HEK293 (cell line): ENCODE results near the gene SHC3.

Source experiments
- ZBTB8A ChIP-seq: fragments of 450-650 bp; formaldehyde crosslinking; IDR thresholded peaks from 2 replicates; pipeline ENCODE4 v1.5.1; 2016; ENCODE audit warnings: missing biosample characterization, missing genetic modification characterization
- ZNF10 ChIP-seq: fragments of 450-650 bp; formaldehyde crosslinking; IDR thresholded peaks from 2 replicates; pipeline ENCODE4 v1.5.1; 2017; ENCODE audit warnings: missing biosample characterization, missing genetic modification characterization
- ZNF777 ChIP-seq: fragments of 450-650 bp; formaldehyde crosslinking; IDR thresholded peaks from 2 replicates; pipeline ENCODE4 v1.5.1; 2017; ENCODE audit warnings: missing biosample characterization, missing genetic modification characterization, borderline replicate concordance
- TF ChIP-seq, protein P1 (sequence below): fragments of 450-650 bp; formaldehyde crosslinking; IDR thresholded peaks from 2 replicates; pipeline ENCODE4 v1.5.1; 2016; ENCODE audit warnings: missing biosample characterization, missing genetic modification characterization

GRCh38 chr9:89000973-89001916 is 177.4 kb downstream of the SHC3 start:
- TF ChIP-seq ZNF777 (tag by site-specific recombination), result no peak
- peak; percentile 87 for TF ChIP-seq ZBTB8A
- TF ChIP-seq, protein P1, sequence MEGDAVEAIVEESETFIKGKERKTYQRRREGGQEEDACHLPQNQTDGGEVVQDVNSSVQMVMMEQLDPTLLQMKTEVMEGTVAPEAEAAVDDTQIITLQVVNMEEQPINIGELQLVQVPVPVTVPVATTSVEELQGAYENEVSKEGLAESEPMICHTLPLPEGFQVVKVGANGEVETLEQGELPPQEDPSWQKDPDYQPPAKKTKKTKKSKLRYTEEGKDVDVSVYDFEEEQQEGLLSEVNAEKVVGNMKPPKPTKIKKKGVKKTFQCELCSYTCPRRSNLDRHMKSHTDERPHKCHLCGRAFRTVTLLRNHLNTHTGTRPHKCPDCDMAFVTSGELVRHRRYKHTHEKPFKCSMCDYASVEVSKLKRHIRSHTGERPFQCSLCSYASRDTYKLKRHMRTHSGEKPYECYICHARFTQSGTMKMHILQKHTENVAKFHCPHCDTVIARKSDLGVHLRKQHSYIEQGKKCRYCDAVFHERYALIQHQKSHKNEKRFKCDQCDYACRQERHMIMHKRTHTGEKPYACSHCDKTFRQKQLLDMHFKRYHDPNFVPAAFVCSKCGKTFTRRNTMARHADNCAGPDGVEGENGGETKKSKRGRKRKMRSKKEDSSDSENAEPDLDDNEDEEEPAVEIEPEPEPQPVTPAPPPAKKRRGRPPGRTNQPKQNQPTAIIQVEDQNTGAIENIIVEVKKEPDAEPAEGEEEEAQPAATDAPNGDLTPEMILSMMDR (tag by site-specific recombination), result peak; percentile 74
- no peak for TF ChIP-seq ZNF10 (tag by site-specific recombination)
